HG03342 (cell line): ENCODE measurements around the gene NR5A1.

Source experiments
- ATAC-seq: cut with Tn5 transposase; IDR thresholded peaks from one replicate; pipeline ENCODE4 v1.9.1; 2021; ENCODE audit warnings: mild to moderate bottlenecking, moderate library complexity; ENCODE audit not compliant: unreplicated experiment

NR5A1 gene

DNA sequence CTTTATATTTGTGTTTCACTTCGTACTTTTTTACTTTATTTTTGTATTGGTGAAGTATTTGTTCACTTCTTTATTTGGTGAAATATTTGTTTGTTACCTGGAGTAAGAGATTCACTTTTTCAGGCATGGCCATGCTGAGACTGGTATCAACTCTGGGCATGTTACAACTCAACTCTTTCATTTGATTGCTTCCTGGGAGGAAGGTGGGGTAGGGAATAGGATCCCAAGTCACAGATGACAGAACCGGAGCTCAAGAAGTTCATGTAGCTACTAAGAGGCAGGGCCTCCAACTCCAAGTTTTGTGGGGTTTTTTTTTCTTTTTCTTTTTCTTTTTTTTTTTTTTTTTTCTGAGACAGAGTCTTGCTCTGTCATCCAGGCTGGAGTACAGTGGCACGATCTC is 63.0 kb downstream of the NR5A1 start:
- no peak for ATAC-seq

DNA sequence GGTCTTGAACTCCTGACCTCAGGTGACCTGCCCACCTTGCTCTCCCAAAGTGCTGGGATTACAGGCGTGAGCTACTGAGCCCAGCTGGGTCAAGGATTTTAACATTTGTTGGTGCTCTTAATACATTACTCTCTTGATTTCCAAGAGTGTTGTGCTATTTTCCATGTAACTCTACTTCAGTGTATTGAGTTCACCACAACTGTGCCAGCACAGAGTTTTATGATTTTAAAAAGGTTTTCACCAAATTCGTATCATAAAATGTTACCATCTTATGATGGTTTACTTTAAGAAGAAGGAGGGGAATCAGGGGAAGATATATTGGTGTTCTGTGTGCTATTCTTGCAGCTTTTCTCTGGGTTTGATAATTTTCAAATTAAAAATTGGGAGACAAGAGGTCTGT is 63.6 kb downstream of the NR5A1 start:
- no peak for ATAC-seq

DNA sequence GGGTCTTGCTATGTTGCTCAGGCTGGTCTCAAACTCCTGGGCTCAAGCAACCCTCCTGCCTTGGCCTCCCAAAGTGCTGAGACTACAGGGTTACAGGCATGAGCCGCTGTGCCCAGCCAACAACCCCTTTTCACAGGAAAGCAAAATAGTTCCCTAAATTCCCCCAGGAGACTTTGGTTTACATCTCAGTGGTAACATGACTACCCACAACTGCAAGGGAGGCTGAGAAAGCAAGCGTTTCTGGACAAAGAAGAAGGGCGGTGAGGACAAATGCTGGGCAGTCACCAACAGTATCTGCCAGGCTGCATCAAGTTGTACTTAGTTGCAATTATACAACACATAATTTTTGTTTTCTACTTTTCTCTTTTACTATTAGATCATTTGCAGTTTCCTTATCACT is 64.4 kb downstream of the NR5A1 start:
- ATAC-seq = no peak

DNA sequence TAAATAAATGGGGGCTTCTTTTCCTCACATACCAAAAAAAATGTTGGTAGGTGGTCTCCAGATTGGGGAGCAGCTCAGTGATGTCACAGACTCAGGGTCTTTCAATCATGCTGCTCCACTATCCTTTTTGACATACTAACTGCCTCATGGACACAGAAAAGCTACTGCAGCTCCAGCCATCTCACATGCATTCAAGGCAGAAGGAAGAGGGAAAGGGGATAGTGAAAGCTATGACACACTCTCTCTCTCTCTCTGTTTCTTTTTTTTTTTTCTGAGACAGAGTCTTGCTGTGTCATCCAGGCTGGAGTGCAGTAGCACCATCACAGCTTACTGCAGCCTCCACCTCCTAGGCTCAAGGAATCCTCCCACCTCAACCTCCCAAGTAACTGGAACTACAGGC is 64.8 kb downstream of the NR5A1 start:
- ATAC-seq = no peak

DNA sequence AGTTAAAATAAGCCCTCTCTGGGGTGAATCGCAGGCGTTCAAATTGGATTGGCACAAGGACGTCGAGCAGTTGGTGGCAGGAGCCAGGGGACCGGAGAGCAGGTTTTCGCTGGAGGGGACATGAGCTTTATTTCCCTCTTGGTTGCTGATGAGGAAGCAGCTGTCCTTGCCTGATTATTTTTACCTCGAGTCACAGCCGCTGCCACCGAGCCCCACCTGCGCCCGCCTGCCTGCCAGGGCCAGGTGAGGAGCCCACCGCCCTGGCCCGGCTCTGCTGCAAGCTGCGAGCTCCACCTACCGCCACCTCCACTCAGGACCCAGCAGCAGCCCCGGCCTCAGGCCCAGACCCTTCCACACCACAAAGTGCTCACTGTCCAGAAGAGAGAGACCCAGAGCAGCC is 65.9 kb downstream of the NR5A1 start:
- ATAC-seq = no peak

DNA sequence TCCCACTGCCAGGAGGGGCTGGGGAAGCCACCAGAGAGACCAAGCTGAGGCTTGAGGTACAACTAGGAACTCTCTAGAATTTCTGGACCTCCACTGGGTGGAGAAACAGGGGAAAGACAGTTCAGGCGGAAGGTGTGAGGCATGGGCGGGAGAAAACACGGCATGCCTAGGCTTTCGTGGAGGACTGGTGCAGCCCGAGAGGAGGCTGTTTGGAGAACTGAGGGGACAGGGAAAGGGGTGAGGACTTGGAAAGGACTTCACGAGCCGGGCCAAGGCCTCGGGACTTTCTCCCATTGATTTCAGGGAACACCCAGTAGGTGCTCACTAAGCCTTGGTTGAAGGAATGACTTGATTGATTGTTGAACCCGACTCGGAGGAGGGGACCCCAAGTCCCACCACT is 66.4 kb downstream of the NR5A1 start:
- ATAC-seq = no peak

DNA sequence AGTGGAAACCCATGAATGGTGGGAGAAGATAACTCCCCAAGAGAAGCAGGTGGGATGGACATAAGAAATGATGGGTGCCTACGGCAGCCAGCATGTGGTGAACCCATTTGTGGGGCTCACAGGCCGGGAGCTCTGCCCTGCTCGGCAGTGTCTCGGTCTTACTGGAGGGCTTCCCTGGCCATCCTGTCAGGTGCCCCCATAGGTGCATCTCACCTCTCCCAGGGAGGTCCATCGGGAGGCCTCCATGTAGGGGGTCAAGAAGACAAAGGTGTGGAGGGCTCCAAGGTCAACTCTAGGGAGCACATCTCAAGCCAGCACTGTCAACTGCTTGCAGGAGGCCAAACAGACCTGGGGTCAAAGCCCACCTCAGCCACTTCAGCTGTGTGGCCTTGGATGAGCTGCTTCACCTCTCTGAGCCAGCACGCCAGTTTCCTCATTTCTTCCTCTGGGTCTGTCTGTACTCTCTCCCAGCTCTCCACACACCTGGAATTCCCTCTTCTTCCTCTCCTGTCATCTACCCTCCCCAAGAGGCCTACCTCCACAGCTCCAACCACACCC is 67.4 kb downstream of the NR5A1 start:
- ATAC-seq = no peak

DNA sequence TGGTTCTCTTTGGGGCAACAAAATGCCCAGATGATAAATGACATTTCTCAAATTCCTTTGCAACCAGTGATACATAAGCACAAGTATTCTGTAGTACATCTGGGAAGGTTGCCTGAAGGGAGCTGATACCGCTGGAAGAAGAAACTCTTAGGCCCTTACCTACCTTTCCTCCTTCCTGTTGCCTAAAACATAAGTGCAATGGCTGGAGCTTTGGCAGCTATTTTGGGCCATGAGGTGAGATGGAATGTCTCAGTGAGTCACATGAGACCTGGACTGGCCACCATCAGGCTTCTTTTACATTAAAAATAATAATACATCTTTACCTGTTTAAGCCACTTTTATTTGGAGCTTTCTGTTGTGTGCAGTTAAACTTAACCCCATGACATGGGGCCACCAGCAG is 68.1 kb downstream of the NR5A1 start:
- no peak for ATAC-seq

DNA sequence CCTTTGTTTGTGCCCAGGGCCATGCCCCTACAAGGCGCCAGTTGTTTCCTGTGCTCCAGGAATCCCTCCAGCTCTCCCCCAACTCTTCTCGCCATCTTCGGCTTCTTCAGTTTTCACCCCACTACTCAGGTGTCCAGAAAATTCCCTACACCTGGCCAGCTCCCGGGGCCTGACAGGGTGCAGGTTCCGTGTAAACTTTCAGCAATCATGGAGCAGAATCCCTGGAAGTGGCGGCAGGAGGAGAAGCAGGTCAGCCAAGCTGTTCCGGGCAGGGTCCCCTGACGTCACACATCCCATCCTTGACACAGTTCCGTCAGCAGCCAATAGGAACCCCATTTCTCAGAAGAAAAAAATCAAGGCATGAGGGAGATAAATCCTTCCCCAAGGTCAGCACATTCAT is 69.1 kb downstream of the NR5A1 start:
- no peak for ATAC-seq

DNA sequence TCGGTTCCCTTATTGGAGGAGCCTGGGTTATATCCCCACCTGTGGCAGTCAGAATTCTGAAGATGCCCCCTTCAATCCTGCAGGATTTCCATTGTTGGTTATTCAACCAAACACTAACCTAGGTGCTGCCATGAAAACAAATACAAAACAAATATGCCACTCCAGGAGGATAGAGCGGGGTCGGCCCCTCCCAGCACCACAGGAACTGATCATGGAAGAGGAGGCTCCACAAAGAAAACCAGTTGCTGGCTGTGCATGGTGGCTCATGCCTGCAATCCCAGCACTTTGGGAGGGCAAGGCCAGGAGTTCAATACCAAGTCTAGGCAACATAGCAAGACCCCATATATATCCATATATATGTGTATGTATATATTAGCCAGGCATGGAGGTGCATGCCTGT is 70.1 kb downstream of the NR5A1 start:
- ATAC-seq = no peak

DNA sequence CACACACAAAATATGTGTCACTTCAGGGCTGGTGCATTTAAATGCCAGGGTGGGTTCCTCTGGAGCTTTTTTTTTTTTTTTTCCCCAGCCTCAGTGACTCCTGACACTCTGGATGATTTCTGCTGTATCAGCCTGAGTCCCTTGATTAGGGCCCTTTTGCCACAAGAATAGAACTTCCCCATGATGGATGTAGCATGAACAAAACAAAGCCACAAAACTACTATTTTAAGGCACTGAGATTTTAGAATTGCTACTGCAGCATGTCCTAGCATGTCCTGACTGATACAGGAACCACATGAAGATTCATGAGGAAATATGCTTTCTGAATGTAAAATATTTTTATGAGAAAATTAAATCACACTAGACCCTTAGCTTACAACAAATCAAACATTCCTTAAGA is 70.9 kb downstream of the NR5A1 start:
- no peak for ATAC-seq
